H1 (cell line): ENCODE results near the gene MMP24.

ENCODE experiments used
- CEBPB ChIP-seq: IDR thresholded peaks from 2 replicates; pipeline ENCODE4 v1.6.1; 2012; ENCODE audit warnings: low read depth, low read length
- EGR1 ChIP-seq: IDR thresholded peaks from 2 replicates; pipeline ENCODE4 v1.6.1; 2011; ENCODE audit warnings: low read depth, low read length, borderline replicate concordance
- EP300 ChIP-seq, 2 experiments: IDR thresholded peaks; 1 replicate in 1 of 2; 2 replicates in 1 of 2; pipeline ENCODE4 v1.6.1; 2011 to 2012; ENCODE audit warnings: low read depth in 2 of 2, low read length in 2 of 2, mild to moderate bottlenecking in 2 of 2, borderline replicate concordance in 1 of 2, inconsistent platforms in 1 of 2, moderate library complexity in 1 of 2
- EZH2 ChIP-seq: fragments of 200-600 bp; sonication (generic); IDR thresholded peaks from 2 replicates; pipeline ENCODE4 v1.7.1; 2012; ENCODE audit warnings: low read depth, mild to moderate bottlenecking, moderate library complexity, low read length, inconsistent platforms; ENCODE audit not compliant: severe bottlenecking
- GABPA ChIP-seq: IDR thresholded peaks from 2 replicates; pipeline ENCODE4 v1.6.1; 2011; ENCODE audit warnings: mild to moderate bottlenecking, low read length, moderate library complexity, borderline replicate concordance; ENCODE audit not compliant: insufficient read depth
- MAFK ChIP-seq: IDR thresholded peaks from 2 replicates; pipeline ENCODE4 v1.6.1; 2012; ENCODE audit warnings: low read depth, mild to moderate bottlenecking, improper control_type of control experiment, low read length
- POLR2A ChIP-seq, 2 experiments: IDR thresholded peaks; 1 replicate in 1 of 2; 2 replicates in 1 of 2; pipeline ENCODE4 v1.6.1; 2011; ENCODE audit warnings: low read depth in 2 of 2, low read length in 2 of 2, mild to moderate bottlenecking in 2 of 2; ENCODE audit errors: control extremely low read depth in 1 of 2
- TAF1 ChIP-seq: IDR thresholded peaks from 2 replicates; pipeline ENCODE4 v1.6.1; 2011; ENCODE audit warnings: mild to moderate bottlenecking, low read depth, low read length
- TF ChIP-seq, protein P1 (sequence below), 3 experiments: IDR thresholded peaks; 1 replicate in 2 of 3; 2 replicates in 1 of 3; pipeline versions ENCODE4 v1.5.1 to v1.6.1; 2011; ENCODE audit warnings: low read length in 3 of 3, mild to moderate bottlenecking in 3 of 3, inconsistent platforms in 2 of 3, low read depth in 1 of 3, moderate library complexity in 1 of 3; ENCODE audit not compliant: insufficient read depth in 1 of 3; ENCODE audit errors: control extremely low read depth in 1 of 3
- TF ChIP-seq, protein P2 (sequence below): IDR thresholded peaks from 2 replicates; pipeline ENCODE4 v1.6.1; 2011; ENCODE audit warnings: low read length, improper control_type of control experiment
- TF ChIP-seq, protein P3 (sequence below): IDR thresholded peaks from 2 replicates; pipeline ENCODE4 v1.6.1; 2011; ENCODE audit warnings: low read depth, mild to moderate bottlenecking, low read length; ENCODE audit not compliant: insufficient read depth

DNA sequence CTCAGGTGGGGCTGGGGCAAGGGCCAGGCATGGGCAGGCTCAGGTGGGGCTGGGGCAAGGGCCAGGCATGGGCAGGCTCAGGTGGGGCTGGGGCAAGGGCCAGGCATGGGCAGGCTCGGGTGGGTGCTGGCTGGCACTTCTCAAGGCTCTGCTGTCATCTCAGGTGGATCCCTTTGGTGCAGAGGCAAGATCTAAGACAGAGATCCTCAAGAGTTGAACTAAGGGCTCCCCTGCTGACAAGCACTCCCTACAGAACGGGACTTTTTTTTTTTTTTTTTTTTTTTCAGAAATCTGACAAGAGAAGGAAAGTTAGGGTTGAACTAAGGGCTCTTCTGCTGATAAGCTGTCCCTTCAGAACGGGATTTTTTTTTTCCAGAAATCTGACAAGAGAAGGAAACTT, 26.5 kb downstream of the MMP24 start:
- TF ChIP-seq, protein P1, sequence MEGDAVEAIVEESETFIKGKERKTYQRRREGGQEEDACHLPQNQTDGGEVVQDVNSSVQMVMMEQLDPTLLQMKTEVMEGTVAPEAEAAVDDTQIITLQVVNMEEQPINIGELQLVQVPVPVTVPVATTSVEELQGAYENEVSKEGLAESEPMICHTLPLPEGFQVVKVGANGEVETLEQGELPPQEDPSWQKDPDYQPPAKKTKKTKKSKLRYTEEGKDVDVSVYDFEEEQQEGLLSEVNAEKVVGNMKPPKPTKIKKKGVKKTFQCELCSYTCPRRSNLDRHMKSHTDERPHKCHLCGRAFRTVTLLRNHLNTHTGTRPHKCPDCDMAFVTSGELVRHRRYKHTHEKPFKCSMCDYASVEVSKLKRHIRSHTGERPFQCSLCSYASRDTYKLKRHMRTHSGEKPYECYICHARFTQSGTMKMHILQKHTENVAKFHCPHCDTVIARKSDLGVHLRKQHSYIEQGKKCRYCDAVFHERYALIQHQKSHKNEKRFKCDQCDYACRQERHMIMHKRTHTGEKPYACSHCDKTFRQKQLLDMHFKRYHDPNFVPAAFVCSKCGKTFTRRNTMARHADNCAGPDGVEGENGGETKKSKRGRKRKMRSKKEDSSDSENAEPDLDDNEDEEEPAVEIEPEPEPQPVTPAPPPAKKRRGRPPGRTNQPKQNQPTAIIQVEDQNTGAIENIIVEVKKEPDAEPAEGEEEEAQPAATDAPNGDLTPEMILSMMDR (IDR thresholded peaks at IDR 0.05; ENCODE audit: control extremely low read depth in 1 of 3, insufficient read depth in 1 of 3, low read depth in 1 of 3, low read length in 3 of 3): no peak
- TF ChIP-seq TAF1 (no peak), EZH2 (no peak), EGR1 (no peak), GABPA (no peak), CEBPB (no peak), POLR2A (IDR thresholded peaks at IDR 0.05; ENCODE audit: control extremely low read depth in 1 of 2, low read depth in 2 of 2, low read length in 2 of 2) (no peak), MAFK (no peak), EP300 (IDR thresholded peaks at IDR 0.05; ENCODE audit: borderline replicate concordance in 1 of 2, low read depth in 2 of 2, low read length in 2 of 2) (no peak)
- TF ChIP-seq, protein P2, sequence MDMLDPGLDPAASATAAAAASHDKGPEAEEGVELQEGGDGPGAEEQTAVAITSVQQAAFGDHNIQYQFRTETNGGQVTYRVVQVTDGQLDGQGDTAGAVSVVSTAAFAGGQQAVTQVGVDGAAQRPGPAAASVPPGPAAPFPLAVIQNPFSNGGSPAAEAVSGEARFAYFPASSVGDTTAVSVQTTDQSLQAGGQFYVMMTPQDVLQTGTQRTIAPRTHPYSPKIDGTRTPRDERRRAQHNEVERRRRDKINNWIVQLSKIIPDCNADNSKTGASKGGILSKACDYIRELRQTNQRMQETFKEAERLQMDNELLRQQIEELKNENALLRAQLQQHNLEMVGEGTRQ: no peak
- TF ChIP-seq, protein P3, sequence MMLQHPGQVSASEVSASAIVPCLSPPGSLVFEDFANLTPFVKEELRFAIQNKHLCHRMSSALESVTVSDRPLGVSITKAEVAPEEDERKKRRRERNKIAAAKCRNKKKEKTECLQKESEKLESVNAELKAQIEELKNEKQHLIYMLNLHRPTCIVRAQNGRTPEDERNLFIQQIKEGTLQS: no peak
